ENCODE data around the gene PBRM1.

Gene PBRM1

GRCh38 chr3:52512727-52513126, 173.0 kb downstream of the PBRM1 start:
- no peak overlapping the region for H3K4me3 ChIP-seq (ENCODE audit: low read depth, low read length)

GRCh38 chr3:52512105-52512504, 173.6 kb downstream of the PBRM1 start:
- H3K4me3 ChIP-seq (ENCODE audit: low read depth, low read length) = no peak overlapping the region

GRCh38 chr3:52511509-52511908, 174.2 kb downstream of the PBRM1 start:
- H3K4me3 ChIP-seq (ENCODE audit: low read depth, low read length) = no peak overlapping the region

- no peak overlapping the region for H3K4me3 ChIP-seq (ENCODE audit: low read depth, low read length)
These were observed 175.9 kb downstream of the PBRM1 start for GRCh38 chr3:52509753-52510328.

- no peak overlapping the region for H3K4me3 ChIP-seq (ENCODE audit: low read depth, low read length)
These were observed 178.4 kb downstream of the PBRM1 start for GRCh38 chr3:52507359-52507758.

- H3K4me3 ChIP-seq (ENCODE audit: low read depth, low read length) = no peak overlapping the region
These were observed 179.3 kb downstream of the PBRM1 start for GRCh38 chr3:52506266-52506966.

GRCh38 chr3:52504977-52505376, 180.7 kb downstream of the PBRM1 start:
- no peak overlapping the region for H3K4me3 ChIP-seq (ENCODE audit: low read depth, low read length)

GRCh38 chr3:52503788-52504424, 181.8 kb downstream of the PBRM1 start:
- H3K4me3 ChIP-seq (ENCODE audit: low read depth, low read length) = no peak overlapping the region

GRCh38 chr3:52502808-52503350, 182.8 kb downstream of the PBRM1 start:
- no peak overlapping the region for H3K4me3 ChIP-seq (ENCODE audit: low read depth, low read length)

- H3K4me3 ChIP-seq (ENCODE audit: low read depth, low read length) = no peak overlapping the region
These were observed 183.7 kb downstream of the PBRM1 start for GRCh38 chr3:52502001-52502400.

- no peak overlapping the region for H3K4me3 ChIP-seq (ENCODE audit: low read depth, low read length)
These were observed 184.7 kb downstream of the PBRM1 start for GRCh38 chr3:52501046-52501445.

- H3K4me3 ChIP-seq (ENCODE audit: low read depth, low read length) = no peak overlapping the region
These were observed 187.3 kb downstream of the PBRM1 start for GRCh38 chr3:52498137-52499054.

- no peak overlapping the region for H3K4me3 ChIP-seq (ENCODE audit: low read depth, low read length)
These were observed 189.7 kb downstream of the PBRM1 start for GRCh38 chr3:52495777-52496602.
